GDM1 (cell line): ENCODE data around the gene PPARA.
"Not testable (repeated sequence)": the region's sequence is repeated elsewhere in the genome, so short reads cannot be mapped to it uniquely, and the experiment has no call there.

Experiments used
- DNase-seq: peaks from one replicate; lab custom pipeline; 2025; lab: John Stamatoyannopoulos, UW

Gene PPARA

DNA sequence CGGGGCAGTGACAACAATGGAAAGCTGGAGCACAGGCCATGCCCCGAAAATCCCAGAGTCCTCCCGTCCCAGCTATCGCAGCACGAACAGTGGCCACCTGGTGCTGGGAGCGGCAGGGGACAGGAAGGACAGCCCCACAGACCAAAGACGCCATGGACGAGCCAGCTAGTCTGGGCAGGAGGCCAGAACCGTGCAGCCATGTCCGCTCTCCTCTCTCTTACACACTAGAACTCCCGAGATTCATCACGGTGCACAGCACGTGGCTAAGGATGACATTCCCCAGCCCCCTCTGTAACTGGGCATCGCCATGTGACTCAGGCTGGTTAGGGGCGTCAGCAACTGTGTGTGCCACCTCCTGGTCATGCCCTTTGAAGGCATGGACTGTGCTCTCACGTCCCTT, 95.2 kb downstream of the PPARA start:
- DNase-seq, result no peak

DNA sequence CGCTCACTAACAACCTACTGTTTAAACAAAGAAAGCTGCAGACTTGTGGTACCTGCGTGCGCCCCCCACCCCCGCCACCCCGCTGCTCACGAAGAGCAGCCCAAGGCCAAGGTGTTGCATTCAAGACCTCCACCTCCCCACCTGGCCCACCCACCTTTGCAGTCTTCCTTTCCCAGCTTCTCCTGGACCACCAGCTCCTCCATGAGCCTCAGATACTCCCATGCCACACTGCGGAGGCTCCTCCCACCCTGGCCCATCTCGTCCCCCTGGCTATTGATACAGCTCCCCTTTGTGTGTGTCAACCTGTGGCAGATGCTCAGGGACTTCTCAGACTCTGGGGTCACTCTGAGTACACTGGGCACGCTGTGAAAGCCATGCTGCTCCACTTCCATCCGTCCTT, 95.9 kb downstream of the PPARA start:
- no peak for DNase-seq

DNA sequence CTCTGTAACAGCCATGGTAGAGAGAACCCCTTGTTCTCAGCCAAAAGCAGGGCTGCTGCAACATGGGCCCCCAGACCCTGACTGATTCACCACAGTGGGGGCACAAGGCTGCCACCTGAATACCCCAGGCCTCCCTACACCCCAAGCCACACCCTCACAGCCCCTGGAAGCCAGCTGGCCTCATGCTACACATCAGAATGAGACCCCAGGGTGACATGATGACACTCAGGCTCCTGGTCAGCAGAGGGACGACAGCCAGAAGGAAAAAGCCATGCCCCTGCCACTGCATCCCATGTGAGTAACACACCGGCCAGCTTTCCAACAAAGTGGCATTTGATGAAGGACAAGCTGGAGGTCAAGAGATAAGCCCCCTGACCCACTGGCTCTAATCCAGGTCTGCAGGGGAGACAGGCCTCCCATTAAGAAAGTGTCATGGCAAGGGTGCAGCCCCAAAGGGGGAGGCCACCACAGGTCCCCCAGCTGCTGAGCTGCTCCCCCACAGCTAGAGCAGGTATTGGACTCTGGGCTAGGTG, 97.2 kb downstream of the PPARA start:
- DNase-seq, result no peak

DNA sequence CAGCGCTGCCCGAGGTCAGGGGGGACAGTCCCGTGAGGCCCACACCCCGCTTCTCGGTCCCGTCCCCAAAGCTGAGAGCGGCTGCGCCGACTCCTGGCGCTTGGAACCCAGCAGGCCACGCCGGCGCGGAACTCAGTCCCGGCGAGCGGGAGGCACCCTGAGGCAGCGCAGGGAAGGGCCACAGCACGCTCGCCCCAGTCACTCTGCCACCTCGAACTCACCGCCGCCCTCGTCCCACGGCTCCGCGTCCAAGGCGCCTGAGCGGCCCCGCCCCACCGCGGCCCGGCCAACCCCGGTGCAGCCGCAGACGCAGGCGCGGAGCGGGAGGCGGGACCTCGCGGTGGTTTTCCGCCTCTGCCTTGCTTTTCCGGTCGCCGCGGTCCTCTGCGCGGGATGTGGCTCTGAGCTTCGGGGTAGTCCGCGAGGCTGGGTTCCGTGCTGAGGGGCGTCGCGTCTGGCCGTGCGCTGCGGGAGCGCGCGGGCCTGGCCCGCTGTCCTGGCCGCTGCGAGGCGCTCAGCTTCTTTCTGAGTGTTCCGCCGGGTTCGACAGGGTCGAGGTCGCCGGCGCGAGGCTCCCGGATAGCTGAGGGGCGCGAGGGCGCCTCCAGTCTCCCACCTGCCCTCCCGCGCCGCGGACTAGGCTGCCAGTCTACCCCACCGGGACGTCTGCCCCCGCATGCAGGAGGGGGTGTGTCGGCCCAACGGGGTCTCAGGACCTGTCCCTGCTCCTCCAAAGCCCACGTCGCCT, 99.9 kb downstream of the PPARA start, which contains the start of gene CDPF1:
Gene CDPF1 (minus strand): TSS at position 259 of the 748 bp plus-strand sequence. CDS start 2,009 bp downstream, outside the sequence.
- peak; percentile 92 for DNase-seq

DNA sequence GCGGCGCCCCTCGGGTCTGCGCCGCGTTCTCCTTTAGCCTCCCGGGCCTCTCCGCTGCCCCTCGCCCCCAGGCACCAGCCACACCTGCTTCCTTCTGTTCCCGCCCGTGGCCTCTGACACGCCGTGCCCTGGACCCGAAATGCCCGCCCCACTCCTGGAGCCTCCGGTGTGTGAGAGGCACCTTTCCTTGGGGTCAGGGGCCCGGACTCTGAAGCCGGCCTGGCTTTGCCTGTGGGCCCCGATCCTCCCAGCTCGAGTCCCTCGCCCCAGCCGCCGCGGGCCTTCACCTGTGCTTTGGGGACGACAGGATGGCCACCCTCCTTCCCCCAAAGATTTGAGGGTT, 100.4 kb downstream of the PPARA start:
- no peak for DNase-seq

DNA sequence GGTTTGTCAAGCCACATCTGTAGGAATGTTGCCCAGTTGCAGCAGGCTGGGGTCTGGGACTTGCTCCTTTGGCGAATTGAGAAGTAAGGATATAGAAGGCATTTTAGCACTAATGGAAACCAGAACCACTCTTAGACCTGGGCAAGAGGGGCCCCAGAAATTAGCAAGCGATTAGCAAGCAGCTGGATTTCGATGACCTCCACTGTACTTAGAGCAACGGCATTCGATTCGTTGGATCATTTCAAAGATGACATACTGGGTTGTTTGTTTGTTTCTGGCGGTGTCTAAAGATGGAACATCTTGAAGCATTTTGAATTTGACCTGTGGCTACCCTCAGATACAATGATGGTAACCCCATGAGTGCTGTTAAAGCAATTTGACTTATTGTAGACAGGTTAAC, 100.9 kb downstream of the PPARA start:
- DNase-seq, result no peak

DNA sequence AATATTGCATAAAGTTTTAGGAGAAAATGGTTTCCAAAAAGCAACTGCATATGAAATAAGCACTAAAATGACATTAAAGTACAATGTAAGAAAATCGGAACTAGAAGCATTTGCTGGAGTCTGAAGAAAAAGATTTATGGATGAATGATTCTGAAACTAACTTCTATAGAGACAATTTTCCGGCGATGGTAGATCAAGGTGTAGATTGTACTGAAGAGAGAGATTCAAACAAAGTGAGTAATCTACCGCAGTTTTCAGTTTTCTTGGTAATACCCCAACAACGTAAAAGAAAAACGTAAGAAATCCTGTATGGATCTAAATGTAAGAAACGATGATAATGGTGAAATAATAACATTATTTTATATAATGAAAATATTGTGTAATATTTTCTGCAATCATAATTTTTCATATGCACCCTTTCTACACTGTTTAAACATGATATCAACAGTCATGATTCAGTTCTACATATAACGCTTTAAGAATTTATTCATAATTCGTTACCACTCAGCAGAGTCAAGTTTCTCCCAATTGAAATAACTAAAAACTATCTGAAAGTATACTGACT, 101.6 kb downstream of the PPARA start:
- DNase-seq, result no peak

DNA sequence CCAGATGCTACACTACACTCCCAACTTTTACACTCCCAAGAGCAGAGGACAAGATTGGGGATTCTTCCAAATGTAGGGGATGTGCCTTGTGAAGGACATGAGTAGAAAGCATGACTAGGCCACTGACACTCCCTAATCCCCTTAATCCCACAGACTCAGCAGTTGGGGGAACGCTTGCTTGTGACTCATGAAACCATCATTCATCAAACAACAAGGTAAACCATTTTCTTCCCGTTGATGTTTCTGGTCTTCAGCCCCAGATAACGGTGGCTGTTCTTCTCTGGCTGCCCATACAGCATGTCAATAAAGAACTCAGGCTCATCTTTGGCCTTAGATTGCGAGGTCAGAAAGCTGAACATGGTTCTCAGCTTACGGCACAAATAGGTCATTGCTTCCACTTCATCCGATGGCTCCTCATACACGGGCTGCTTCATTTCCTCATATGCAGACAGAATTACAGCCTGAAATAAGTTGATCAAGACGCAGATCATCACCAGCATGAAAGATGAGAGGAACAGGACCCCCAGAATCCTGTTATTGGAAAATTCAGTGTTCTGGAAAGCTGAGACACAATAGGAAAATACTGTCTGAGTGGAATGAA, 106.1 kb downstream of the PPARA start:
- DNase-seq, result no peak

DNA sequence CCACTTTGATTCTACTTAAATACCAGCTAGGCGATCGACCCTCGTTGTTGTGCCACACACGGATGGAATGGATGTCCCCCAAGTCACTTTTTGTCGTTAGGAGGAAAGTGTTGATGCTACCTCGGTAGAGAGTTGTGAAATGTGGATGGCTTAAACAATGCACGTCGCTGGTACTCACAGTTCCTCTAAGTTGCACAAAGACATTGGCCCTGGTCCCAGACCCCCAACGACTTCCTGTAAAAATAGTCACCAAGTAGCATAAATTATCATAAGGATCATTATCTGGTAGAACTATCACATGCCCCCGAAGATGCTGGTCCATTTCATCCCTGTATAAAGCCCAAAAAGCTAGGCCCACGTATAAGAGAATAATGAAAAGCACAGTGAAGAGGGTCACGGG, 109.0 kb downstream of the PPARA start:
- DNase-seq, result no peak

DNA sequence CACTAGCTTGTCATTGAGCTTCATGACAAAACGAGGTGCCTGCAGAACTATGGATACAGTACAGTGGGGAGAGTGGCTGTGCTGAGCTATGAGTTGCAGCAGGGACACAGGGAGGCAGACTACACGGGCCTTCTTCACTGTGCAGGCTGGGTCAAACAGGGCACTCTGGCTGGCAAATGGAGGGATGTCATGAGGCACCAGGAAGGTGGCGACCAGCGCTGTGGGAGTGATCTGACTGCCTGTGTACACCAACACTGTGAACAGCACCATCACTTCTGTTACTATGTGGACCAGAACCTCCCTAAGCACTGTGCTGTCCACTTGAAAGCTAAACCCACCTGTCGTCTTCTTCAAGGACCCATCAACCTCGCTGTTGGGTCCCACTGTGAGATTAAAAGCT, 109.7 kb downstream of the PPARA start:
- no peak for DNase-seq

DNA sequence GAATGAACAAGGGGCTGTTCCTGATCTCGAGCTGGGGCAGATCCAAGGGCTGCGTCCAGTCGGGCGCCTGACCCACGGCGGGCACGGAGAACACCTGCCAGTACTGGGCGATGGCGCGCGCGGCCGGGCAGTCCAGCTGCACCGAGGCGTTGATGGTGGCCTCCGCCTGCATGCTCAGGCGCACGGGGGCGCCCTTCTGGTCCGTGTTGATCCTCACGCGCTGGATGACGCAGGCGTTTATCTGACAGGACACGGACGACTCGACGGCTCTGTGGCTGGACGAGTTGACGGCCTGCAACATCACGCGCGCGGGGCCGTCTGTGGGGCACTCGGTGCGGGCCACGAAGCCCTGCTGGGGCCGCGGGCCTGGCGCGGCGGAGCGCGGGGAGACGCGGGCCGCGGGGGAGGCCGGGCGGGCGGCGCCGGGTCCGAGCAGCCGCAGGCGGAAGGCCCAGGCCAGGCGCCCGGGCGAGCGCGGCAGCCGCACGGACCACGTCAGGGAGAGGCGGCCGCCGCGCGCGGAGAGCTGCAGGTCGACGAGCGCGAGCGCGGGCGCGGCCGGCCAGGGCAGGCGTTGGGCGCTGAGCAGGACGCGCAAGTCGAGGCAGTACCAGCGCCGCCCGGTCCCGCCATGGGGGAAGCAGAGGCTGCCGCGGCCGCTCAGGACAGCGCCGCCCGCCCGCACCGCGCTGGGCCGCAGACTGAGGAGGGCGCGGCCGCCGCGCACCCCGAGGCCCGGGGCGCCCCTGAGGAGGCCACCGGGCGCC, 112.3 kb downstream of the PPARA start:
- DNase-seq, result no peak

DNA sequence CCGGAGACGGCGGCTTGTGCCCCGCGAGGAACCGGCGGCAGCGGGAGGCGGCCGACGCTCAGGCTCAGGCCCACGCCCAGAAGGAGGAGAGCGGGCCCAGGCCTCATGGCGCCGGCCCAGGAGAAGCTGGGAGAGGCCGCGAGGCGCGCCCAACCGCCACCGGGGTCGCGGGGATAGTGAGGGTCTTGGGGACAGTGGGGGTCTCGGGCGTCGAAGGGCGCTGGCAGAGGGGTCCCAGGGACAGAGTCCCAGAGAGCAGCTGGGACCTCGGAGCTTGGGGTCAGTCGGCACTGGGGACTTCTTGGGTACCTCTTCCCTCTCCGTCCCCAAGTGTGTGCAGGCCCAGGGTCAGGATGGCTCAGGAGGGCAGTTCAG, 112.9 kb downstream of the PPARA start, which contains the start of gene PKDREJ:
Gene PKDREJ (minus strand): TSS at position 128 of the 375 bp plus-strand sequence. CDS start 21 bp downstream, at position 107.
- DNase-seq, result no peak

DNA sequence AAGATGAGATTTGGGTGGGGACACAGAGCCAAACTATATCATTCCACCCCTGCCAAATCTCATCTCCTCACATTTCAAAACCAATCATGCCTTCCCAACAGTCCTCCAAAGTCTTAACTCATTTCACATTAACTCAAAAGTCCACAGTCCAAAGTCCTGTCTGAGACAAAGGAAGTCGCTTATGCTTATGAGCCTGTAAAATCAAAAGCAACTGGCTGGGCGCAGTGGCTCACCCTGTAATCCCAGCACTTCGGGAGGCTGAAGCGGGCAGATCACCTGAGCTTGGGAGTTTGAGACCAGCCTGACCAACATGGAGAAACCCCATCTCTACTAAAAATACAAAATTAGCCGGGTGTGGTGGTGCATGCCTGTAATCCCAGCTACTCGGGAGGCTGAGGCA, 114.2 kb downstream of the PPARA start:
- DNase-seq, result not testable (repeated sequence)

DNA sequence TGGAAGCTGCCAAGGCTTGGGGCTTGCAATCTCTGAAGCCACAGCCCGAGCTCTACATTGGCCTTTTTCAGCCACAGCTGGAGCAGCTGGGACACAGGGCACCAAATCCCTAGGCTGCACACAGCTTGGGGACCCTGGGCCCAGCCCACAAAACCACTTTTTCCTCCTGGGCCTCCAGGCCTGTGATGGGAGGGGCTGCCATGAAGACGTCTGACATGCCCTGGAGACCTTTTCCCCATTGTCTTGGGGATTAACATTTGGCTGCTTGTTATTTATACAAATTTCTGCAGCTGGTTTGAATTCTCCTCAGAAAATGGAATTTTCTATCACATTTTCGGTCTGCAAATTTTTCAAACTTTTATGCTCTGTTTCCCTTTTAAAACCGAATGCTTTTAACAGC, 115.3 kb downstream of the PPARA start:
- DNase-seq, result not testable (repeated sequence)

DNA sequence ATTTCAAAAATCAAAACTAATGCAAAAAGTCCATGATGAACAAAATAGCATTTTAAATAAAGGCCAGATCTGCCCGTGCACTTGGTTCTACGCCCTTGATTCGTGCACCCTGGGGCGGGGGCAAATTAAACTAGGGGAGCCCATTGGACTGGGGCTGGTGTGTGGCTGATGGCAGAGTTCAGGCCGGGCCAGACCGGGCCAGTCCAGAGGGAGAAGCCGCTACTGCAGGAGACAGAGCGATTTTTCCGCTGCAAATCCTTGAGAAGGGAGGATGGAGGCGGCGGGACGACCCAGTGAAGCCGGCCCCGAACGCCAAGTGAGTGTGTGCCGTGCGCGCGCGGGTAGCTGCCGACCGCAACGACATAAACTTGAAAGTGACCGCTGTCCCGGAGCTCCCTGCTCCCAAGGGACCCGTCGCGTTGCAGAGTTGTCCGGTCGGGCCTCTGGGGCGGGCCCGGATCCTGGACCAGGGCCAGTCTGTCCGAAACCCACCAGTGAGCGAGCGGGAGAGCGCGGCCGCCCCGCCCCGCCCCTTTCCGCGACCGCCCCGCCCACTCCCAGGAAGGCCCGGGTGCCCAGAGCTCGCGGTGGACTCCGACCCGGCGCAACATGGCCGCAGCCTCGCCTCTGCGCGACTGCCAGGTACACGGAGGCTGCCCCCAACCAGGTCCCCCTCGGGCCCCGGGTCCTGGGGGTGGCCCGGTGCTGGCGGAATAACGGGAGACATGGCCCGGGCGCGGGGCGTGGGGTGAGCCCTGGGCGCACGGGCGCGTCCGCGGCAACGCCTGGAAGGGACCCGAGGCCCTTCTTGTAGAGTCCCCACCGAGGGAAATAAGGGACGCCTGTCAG, 117.3 kb downstream of the PPARA start, which contains the start of gene TTC38:
Gene TTC38 (plus strand): TSS at position 578 of the 849 bp plus-strand sequence. CDS start 32 bp downstream, at position 610.
- peak; percentile 41 for DNase-seq

DNA sequence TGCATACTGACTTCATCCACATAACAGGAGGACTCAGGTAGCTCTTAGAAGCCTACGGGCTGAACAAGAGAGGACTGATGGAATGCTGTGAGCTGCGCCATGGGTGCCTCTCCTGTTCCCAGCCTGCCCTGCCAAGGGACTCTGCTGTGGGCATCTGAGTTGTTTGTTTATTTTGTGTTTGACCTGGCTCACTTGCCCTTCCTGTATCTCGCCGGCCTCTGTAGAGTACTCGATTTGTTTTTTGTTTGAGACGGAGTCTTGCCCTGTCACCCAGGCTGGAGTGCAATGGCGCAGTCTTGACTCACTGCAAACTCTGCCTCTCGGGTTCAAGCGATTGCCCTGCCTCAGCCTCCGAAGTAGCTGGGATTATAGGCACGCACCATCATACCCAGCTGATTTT, 119.2 kb downstream of the PPARA start:
- DNase-seq, result no peak

DNA sequence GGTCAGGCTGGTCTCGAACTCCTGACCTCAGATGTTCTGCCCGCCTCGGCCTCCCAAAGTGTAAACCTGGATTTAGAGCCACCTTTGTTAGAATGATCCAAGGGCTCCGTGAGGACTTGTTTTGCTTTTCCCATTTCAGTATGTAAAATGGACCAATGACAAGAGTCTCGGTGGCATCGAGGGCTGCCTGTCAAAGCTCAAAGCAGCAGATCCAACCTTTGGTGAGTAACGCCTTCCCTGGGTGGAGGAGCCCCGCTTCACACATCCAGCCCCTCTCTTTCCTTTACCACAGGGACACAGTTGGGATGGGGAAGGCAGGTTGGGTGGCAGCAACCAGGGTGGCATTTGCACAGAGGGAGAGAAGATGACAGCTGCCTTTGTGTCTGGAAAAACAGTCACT, 121.9 kb downstream of the PPARA start:
- DNase-seq, result no peak

DNA sequence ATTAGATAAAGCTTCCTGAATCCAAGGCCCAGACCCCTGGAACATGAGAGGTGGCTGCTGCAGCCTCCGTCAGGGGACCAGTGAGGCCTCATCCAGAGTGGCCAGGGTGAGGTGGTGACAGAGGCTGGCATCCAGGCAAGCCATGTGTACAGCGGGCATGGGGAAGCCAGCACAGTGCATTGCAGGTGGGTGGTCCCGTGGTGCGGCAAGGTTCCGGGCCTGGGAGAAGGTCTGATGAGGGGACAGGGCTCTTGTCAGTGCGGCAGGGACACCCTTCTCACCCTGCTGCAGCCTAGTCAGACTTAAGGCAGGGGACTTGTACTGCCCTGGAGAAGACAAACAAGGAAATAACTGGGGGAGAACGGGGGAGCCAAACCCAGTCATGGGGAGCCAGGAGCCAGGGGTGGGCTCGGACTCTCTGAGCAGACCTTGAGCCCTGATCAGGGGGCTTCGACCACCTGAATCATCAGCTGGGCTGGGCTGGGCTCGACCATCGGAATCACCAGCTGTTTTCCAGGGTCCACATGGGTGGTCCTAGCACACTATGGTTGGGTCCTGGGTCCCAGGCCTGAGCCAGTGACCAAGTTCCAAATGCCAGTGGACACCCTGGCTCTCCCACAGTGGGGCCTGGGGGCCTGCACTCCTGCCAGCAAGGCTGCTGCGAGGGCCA, 122.6 kb downstream of the PPARA start:
- no peak for DNase-seq

DNA sequence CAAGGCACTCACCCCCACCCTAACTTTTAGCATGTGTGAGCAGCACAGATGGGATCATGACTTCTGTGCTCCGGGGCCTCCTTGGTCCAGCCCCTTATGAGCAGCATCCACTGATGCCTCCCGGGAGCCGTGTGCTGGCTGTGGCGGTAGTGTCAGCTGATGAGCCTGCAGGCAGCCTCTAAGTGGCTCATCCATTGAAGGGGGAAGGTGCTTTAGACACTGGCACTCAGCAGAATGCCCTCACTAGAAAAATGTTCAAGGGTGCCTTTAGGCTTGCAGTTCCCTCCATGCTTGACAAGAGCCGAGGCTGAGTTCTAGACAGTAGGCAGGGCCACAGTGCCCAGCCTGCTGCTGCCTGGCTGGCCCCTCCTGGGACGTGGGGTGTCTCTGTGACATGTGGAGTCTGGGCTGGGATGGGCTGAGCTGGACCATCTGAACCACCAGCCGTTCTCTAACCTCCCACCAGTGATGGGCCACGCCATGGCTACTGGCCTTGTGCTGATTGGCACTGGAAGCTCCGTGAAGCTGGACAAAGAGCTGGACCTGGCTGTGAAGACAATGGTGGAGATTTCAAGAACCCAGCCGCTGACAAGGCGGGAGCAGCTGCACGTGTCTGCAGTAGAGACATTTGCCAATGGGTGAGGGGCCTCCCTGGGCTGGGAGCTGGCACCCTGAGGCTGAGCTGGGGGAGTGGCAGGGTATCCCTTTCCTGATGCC, 123.3 kb downstream of the PPARA start:
- no peak for DNase-seq

DNA sequence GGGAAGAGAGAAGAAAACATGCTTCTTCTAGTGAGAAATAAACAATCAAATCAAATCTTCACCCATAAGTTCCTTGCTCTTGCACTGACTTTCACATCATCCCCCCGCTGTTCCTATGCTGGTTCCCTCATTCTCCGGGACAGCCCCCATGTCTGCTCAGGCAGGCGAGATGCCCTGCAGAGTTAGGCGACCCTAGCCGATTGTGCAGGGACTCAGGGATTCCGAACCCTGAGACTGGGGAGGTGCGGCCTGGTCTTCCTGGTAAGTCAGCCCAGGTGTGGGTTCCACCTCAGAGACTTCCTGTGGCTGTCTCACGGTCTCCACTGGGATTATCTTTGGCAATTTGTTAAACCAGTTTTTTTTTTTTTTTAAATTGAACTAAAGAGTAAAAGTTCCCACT, 124.1 kb downstream of the PPARA start:
- DNase-seq, result no peak
